Activated CD8-positive, alpha-beta T cell treated with anti-CD3 and anti-CD28 coated beads for 36 hours (primary cell): ENCODE results near the gene IL36G. TPM values are rescaled to one million over a fixed set of nuclear protein-coding genes. Genes with fewer than 3 reads are reported as not detected.

ENCODE experiments used
- ATAC-seq: fragments of 200-7000 bp; cut with Tn5 transposase; one replicate; pipeline ENCODE4 v1.10.0; 2021; ENCODE audit warnings: mild to moderate bottlenecking, moderate library complexity
- CTCF ChIA-PET: fragments of 350-600 bp; sonication (Branson Sonifier 250); formaldehyde crosslinking; loops from one replicate; lab custom pipeline; 2021; ENCODE audit warnings: antibody characterized with exemption; lab: Charles Lee
- POLR2A ChIA-PET: fragments of 350-600 bp; sonication (Branson Sonifier 250); formaldehyde crosslinking; loops from one replicate; lab custom pipeline; 2021; ENCODE audit warnings: antibody characterized with exemption; lab: Charles Lee
- DNase-seq: peaks from one replicate; pipeline ENCODE4 v3.0.0-alpha.2; 2020
- H3K27ac Mint-ChIP-seq: one replicate; pipeline ENCODE4 v1.8.0; 2021; ENCODE audit warnings: mild to moderate bottlenecking, mixed read lengths
- H3K27me3 Mint-ChIP-seq: one replicate; pipeline ENCODE4 v1.8.0; 2021; ENCODE audit warnings: mixed read lengths
- H3K36me3 Mint-ChIP-seq: one replicate; pipeline ENCODE4 v1.8.0; 2021; ENCODE audit warnings: low read depth, mixed read lengths
- H3K4me1 Mint-ChIP-seq: one replicate; pipeline ENCODE4 v1.8.0; 2021; ENCODE audit warnings: low read depth, mixed read lengths
- H3K4me3 Mint-ChIP-seq: one replicate; pipeline ENCODE4 v1.8.0; 2021; ENCODE audit warnings: mild to moderate bottlenecking, moderate library complexity, mixed read lengths
- H3K9me3 Mint-ChIP-seq: one replicate; pipeline ENCODE4 v1.8.0; 2021; ENCODE audit warnings: mixed read lengths
- CTCF ChIP-seq: fragments of 200-600 bp; IDR thresholded peaks from one replicate; pipeline ENCODE4 v1.8.0; 2022; ENCODE audit warnings: antibody characterized with exemption, mild to moderate bottlenecking
- intact Hi-C: fragments of 100-400 bp; cut with micrococcal nuclease; formaldehyde crosslinking; loops from one replicate; pipeline ENCODE4 v1.10.0; 2022
- total RNA-seq, 2 experiments: library from RNA; stranded (reverse); gene quantifications; one replicate each; pipeline ENCODE4 v1.2.3, GENCODE V29; 2021

Gene IL36G
- total RNA-seq, 2 experiments from 2014 or later = not detected

GRCh38 chr2:112939425-112939824, 38.4 kb upstream of the IL36G start:
- Mint-ChIP-seq H3K9me3 (no peaks in the 10 kb centered on the region), H3K4me3 (no peak overlapping the region), H3K4me1 (peaks cover 9% of the 10 kb centered on the region), H3K27me3 (no peaks in the 10 kb centered on the region), H3K36me3 (no peaks in the 10 kb centered on the region), H3K27ac (no peak overlapping the region)
- POLR2A ChIA-PET = no interaction called here
- TF ChIP-seq CTCF = no peak
- intact Hi-C loops = no loop called here
- ATAC-seq = no peak
- CTCF ChIA-PET = interaction anchor here (0.7 to 6.3 kb wide), 5 partner anchors 10 to 188 kb away, joined by 3 to 159 read pairs (median 58); no protein-coding TSS in a partner anchor
- no peak for DNase-seq

DNA sequence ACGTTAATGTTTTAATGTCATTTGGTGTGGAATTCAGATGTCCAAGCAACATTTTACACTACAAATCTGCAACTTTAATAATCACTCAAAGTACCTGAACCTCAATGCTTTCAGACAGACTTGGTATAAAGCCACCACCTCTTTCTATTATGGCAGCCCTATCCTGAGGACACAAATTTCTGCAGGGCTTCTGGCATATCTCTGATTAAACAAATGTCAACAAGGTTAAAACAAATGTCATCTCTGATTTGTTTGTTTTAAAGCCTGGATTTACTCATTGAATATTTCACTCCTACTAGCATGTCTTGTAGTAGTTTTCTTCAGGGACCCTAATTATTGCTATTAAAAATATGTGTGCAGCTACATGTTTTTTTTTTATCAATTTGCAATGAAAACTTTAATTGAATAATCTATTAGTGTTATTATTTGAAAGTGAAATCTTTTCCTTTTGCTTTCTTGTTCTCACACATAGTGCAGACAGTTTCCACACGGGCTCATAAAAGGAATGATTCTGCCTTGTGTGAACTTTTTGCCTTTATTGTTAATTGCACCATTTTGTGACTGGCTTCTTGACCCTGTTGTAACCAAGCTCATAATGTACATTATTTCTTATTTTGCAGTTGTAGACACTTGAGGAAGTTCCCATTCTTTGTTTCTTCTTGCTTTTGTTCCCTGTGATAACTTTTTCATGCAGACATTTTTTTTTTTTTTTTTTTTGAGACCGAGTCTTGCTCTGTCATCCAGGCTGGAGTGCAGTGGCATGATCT, 36.8 kb upstream of the IL36G start:
- H3K4me1 Mint-ChIP-seq = peaks cover 9% of the 10 kb centered on the region
- CTCF ChIA-PET = interaction anchor here (0.6 to 6.3 kb wide), 66 partner anchors 9 to 350 kb away, joined by 3 to 159 read pairs (median 5); no protein-coding TSS in a partner anchor
- no peak for TF ChIP-seq CTCF
- no peak overlapping the region for H3K27ac Mint-ChIP-seq
- no peak overlapping the region for H3K4me3 Mint-ChIP-seq
- ATAC-seq = no peak
- POLR2A ChIA-PET = interaction anchor here (0.7 kb wide), 1 partner anchor 21 kb away, joined by 3 read pairs; no protein-coding TSS in a partner anchor
- intact Hi-C loops = loop anchor here (5.0 kb wide), 1 partner anchor 194 kb away; no protein-coding TSS in a partner anchor
- DNase-seq = no peak
- H3K9me3 Mint-ChIP-seq = no peaks in the 10 kb centered on the region
- no peaks in the 10 kb centered on the region for H3K36me3 Mint-ChIP-seq
- H3K27me3 Mint-ChIP-seq = no peaks in the 10 kb centered on the region

DNA sequence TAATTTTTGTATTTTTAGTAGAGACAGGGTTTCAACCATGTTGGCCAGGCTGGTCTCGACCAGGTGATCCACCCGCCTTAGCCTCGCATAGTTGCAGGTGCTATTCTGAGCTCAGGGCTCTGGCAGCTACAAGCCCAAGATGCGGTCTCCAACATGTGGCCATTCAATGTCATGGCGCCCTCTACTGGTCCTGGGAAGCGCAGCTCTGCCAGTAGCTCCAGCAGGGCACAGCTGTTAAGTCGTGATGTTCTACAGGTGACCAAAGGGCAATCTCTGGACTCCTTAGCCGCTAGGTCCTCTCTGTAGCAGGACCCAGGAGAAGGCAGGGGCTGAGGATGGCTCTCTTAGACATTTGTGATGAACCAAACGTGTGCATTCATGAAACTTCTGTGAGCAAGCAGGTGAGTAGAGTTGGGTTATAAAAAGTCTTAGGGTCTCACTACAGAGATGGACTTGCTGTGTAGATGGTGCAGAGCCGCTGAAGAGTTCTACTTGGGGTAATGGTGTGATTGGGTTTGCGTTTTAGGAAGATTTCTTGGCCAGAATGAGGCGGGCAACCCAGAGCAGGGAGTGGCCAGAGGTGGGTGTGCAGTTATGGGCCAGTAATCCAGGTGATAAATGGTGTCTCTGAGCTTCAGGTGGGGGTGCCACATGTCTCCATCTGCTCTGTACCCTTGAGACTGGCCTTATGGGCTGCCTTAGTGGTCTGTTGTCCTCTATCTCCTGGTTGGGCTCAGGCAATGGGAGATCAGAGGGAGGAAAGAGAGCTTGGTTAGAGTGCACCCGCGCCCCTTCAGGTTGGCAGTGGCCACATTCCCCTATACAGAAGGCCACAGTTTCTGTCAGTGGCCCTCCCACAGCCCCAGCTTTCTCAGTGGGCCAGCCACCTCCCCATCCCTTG, 35.8 kb upstream of the IL36G start:
- intact Hi-C loops = loop anchor here (5.0 kb wide), 1 partner anchor 195 kb away; no protein-coding TSS in a partner anchor
- Mint-ChIP-seq H3K27me3 (no peaks in the 10 kb centered on the region), H3K36me3 (no peaks in the 10 kb centered on the region), H3K27ac (no peak overlapping the region), H3K9me3 (no peaks in the 10 kb centered on the region), H3K4me3 (no peak overlapping the region), H3K4me1 (peaks cover 9% of the 10 kb centered on the region)
- ChIA-PET POLR2A (no interaction called here), CTCF (interaction anchor here (0.6 to 6.3 kb wide), 72 partner anchors 10 to 351 kb away, joined by 3 to 159 read pairs (median 4); partner anchors contain the start of gene IL1F10)
- DNase-seq (peak; percentile 88), ATAC-seq (peak; percentile 99)
- peak; percentile 84 for TF ChIP-seq CTCF

DNA sequence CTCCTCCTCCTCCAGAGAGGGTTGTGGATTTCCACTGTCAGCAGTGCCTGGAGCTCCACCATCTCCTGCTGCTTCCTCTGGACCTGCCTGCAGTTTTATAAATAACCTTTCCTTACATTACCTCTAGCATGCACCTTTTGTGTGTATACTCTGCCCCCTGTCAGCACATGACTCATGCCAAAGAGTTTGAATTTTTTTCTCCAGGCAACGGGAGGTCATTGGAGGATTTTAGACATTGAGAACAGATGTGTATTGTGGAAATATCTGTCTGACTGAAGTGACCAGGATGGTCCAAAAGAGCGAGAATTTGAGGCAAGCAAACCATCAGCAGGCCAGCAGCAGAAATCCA, 35.2 kb upstream of the IL36G start:
- H3K9me3 Mint-ChIP-seq = no peaks in the 10 kb centered on the region
- ATAC-seq (no peak), DNase-seq (no peak)
- intact Hi-C loops = loop anchor here (5.0 kb wide), 1 partner anchor 195 kb away; no protein-coding TSS in a partner anchor
- ChIA-PET CTCF (interaction anchor here (1.1 to 6.3 kb wide), 26 partner anchors 13 to 318 kb away, joined by 3 to 159 read pairs (median 9); partner anchors contain the start of gene IL1F10), POLR2A (no interaction called here)
- no peaks in the 10 kb centered on the region for H3K27me3 Mint-ChIP-seq
- no peak for TF ChIP-seq CTCF
- H3K27ac Mint-ChIP-seq = no peak overlapping the region
- H3K4me1 Mint-ChIP-seq = peaks cover 9% of the 10 kb centered on the region
- H3K36me3 Mint-ChIP-seq = no peaks in the 10 kb centered on the region
- H3K4me3 Mint-ChIP-seq = no peak overlapping the region
